ENCODE data around the gene THADA. TPM values are rescaled to one million over a fixed set of nuclear protein-coding genes. Genes with fewer than 3 reads are reported as not detected.

The THADA gene
- total and polyA plus RNA-seq, 2 experiments from 2014 or later: 10.8 to 18.8 TPM

DNA sequence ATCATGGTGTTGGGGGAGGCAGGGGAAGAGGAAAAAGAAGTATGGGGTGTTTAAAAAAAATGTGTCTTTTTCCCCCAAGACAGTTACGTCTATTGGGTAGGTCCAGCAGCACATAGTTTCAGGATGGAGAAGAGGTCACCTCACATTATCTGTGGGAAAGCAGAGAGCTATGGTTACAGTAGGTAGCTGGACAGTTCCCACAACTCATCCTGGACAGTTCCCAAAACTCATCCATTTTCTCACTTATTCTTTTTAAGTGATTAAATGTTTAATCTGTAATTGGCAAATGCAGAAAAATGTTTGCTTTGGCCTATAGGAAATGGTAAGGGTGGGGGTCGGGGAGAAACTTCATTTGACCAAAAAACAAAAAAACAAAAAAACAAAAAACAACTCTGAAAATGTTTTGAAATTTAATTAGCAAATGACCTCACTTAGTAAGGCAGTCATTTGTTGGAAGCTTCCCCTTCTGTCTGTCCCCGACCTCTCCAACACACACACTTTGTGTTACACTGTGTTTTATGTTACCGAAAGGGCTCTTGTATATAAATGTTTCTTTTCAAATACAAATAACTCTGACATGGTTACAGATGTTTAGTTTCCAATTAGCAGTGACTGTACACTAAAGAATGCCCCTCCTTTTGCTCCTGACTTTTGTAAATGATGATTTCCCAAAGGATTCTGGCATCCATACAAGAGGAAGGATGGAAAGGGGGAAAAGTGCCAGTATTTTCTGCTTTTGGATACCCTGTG is 196.1 kb downstream of the THADA start:
- TF ChIP-seq EZH2 (IDR thresholded peaks at IDR 0.05; ENCODE audit: borderline replicate concordance) (no peak), EZH2phosphoT487 (IDR thresholded peaks at IDR 0.05; ENCODE audit: low read depth, severe bottlenecking, unreplicated experiment) (no peak)
- TF ChIP-seq, protein P1, sequence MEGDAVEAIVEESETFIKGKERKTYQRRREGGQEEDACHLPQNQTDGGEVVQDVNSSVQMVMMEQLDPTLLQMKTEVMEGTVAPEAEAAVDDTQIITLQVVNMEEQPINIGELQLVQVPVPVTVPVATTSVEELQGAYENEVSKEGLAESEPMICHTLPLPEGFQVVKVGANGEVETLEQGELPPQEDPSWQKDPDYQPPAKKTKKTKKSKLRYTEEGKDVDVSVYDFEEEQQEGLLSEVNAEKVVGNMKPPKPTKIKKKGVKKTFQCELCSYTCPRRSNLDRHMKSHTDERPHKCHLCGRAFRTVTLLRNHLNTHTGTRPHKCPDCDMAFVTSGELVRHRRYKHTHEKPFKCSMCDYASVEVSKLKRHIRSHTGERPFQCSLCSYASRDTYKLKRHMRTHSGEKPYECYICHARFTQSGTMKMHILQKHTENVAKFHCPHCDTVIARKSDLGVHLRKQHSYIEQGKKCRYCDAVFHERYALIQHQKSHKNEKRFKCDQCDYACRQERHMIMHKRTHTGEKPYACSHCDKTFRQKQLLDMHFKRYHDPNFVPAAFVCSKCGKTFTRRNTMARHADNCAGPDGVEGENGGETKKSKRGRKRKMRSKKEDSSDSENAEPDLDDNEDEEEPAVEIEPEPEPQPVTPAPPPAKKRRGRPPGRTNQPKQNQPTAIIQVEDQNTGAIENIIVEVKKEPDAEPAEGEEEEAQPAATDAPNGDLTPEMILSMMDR (IDR thresholded peaks at IDR 0.05; ENCODE audit: poor library complexity): no peak
- DNase-seq (ENCODE audit: low spot score): peak; percentile 27
- Histone ChIP-seq H3K27me3 (no peaks in the 10 kb centered on the region), H3K27ac (peak overlapping the region; percentile 24), H3K9me2 (replicated peaks; ENCODE audit: insufficient read depth) (no peaks in the 10 kb centered on the region), H3K79me2 (no peaks in the 10 kb centered on the region), H4K20me1 (ENCODE audit: insufficient read depth, poor library complexity, severe bottlenecking) (no peaks in the 10 kb centered on the region), H3K4me3 (no peak overlapping the region), H3K4me1 (ENCODE audit: insufficient read depth) (peaks cover 22% of the 10 kb centered on the region), H2AFZ (no peak overlapping the region), H3K9me3 (ENCODE audit: low read depth) (no peaks in the 10 kb centered on the region), H3K36me3 (replicated peaks; ENCODE audit: insufficient read depth, low read depth) (no peaks in the 10 kb centered on the region), H3K4me2 (no peak overlapping the region)
- 60% methylated on average over 4 of the region's 4 CpGs for WGBS (ENCODE audit: low lambda C conversion rate, missing lambda C conversion rate)

DNA sequence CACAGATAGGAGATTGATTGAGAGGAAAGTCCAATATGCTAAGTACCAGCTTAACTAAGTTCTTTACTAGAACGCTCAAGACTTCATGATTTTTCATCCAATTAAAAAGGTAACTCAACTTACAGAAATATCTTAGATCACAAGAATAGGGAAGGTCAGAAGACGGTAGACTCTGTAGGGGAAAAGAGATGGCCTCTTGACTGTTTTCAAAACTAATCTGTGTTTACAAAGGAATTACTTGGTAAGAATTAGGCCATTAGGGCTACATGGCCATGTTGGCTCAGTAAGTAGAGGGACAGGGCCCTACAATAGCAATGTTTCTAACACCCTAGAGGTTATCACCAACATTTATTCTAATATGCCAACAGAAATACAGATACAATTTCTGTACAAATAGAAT is 196.7 kb downstream of the THADA start:
- H3K27me3 ChIP-seq: no peaks in the 10 kb centered on the region
- H3K4me3 ChIP-seq: no peak overlapping the region
- no peaks in the 10 kb centered on the region for H3K79me2 ChIP-seq
- H3K9me3 ChIP-seq (ENCODE audit: low read depth): no peaks in the 10 kb centered on the region
- peak overlapping the region; percentile 24 for H3K27ac ChIP-seq
- no peak overlapping the region for H2AFZ ChIP-seq
- TF ChIP-seq, protein P1 (IDR thresholded peaks at IDR 0.05; ENCODE audit: poor library complexity): no peak
- TF ChIP-seq EZH2 (IDR thresholded peaks at IDR 0.05; ENCODE audit: borderline replicate concordance): no peak
- TF ChIP-seq EZH2phosphoT487 (IDR thresholded peaks at IDR 0.05; ENCODE audit: low read depth, severe bottlenecking, unreplicated experiment): no peak
- peaks cover 22% of the 10 kb centered on the region for H3K4me1 ChIP-seq (ENCODE audit: insufficient read depth)
- H3K4me2 ChIP-seq: no peak overlapping the region
- 77% methylated on average over 2 of the region's 2 CpGs for WGBS (ENCODE audit: low lambda C conversion rate, missing lambda C conversion rate)
- no peaks in the 10 kb centered on the region for H4K20me1 ChIP-seq (ENCODE audit: insufficient read depth, poor library complexity, severe bottlenecking)
- DNase-seq (ENCODE audit: low spot score): no peak
- no peaks in the 10 kb centered on the region for H3K9me2 ChIP-seq (replicated peaks; ENCODE audit: insufficient read depth)
- H3K36me3 ChIP-seq (replicated peaks; ENCODE audit: insufficient read depth, low read depth): no peaks in the 10 kb centered on the region

DNA sequence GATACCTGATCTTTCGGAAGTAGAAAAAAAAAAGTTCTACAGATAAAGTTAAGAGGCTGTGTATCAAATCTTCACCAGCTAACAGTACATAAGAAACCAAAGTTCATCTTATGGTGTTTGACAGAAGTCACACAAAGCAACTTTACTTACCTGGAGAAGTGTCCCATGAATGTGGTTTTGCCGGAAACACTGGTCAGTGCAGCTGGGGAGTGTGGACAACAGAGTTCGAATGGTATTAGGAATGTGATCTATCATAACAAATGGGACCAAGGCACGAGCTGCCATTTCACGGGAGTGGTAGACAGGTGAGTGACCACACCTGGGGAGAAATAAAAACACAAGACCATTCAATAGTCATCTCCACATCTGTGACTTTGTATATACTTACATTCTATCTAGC is 198.0 kb downstream of the THADA start:
- Histone ChIP-seq H4K20me1 (ENCODE audit: insufficient read depth, poor library complexity, severe bottlenecking) (no peaks in the 10 kb centered on the region), H3K27me3 (no peaks in the 10 kb centered on the region), H3K36me3 (replicated peaks; ENCODE audit: insufficient read depth, low read depth) (no peaks in the 10 kb centered on the region), H3K9me3 (ENCODE audit: low read depth) (no peaks in the 10 kb centered on the region), H3K4me1 (ENCODE audit: insufficient read depth) (peaks cover 22% of the 10 kb centered on the region), H3K4me3 (no peak overlapping the region), H3K4me2 (peak overlapping the region; percentile 12), H3K9me2 (replicated peaks; ENCODE audit: insufficient read depth) (no peaks in the 10 kb centered on the region), H3K27ac (peak overlapping the region; percentile 21), H3K79me2 (no peaks in the 10 kb centered on the region), H2AFZ (no peak overlapping the region)
- DNase-seq (ENCODE audit: low spot score): no peak
- TF ChIP-seq EZH2phosphoT487 (IDR thresholded peaks at IDR 0.05; ENCODE audit: low read depth, severe bottlenecking, unreplicated experiment): no peak
- TF ChIP-seq, protein P1 (IDR thresholded peaks at IDR 0.05; ENCODE audit: poor library complexity): no peak
- TF ChIP-seq EZH2 (IDR thresholded peaks at IDR 0.05; ENCODE audit: borderline replicate concordance): no peak
- 91% methylated on average over 5 of the region's 5 CpGs for WGBS (ENCODE audit: low lambda C conversion rate, missing lambda C conversion rate)

All from hepatocyte (in vitro differentiated cells).